SK-N-SH treated with all-trans-retinoic acid at 6 μM for 48 hours (cell line): Measurements from ENCODE around the gene RSPO4.

Source experiments
- ATAC-seq: fragments of 200-7000 bp; cut with Tn5 transposase; 3 replicates; pipeline ENCODE4 v1.9.1; 2020; ENCODE audit warnings: mild to moderate bottlenecking, moderate library complexity
- ARNTL ChIP-seq: fragments of 450-650 bp; formaldehyde crosslinking; IDR thresholded peaks from 2 replicates; pipeline ENCODE4 v1.5.0; 2020; ENCODE audit warnings: low read depth, mild to moderate bottlenecking, moderate library complexity, borderline replicate concordance
- BACH2 ChIP-seq: fragments of 250-450 bp; sonication (Bioruptor Pico); IDR thresholded peaks from 2 replicates; pipeline ENCODE4 v1.9.0; 2021; ENCODE audit warnings: mild to moderate bottlenecking, borderline replicate concordance
- CSDC2 ChIP-seq: fragments of 250-450 bp; sonication (Bioruptor Pico); IDR thresholded peaks from 2 replicates; pipeline ENCODE4 v1.5.0; 2020; ENCODE audit warnings: mild to moderate bottlenecking, moderate library complexity
- CSRNP3 ChIP-seq: fragments of 250-450 bp; sonication (Bioruptor Pico); IDR thresholded peaks from 2 replicates; pipeline ENCODE4 v1.5.1; 2021; ENCODE audit warnings: mild to moderate bottlenecking, moderate library complexity
- ESRRG ChIP-seq: fragments of 250-450 bp; sonication (Bioruptor Pico); IDR thresholded peaks from 2 replicates; pipeline ENCODE4 v1.6.1; 2021; ENCODE audit warnings: mild to moderate bottlenecking
- GLIS3 ChIP-seq: fragments of 250-450 bp; sonication (Bioruptor Pico); IDR thresholded peaks from 2 replicates; pipeline ENCODE4 v1.5.0; 2020; ENCODE audit warnings: mild to moderate bottlenecking, moderate library complexity
- ISL1 ChIP-seq: fragments of 250-450 bp; sonication (Bioruptor Pico); IDR thresholded peaks from 2 replicates; pipeline ENCODE4 v2.1.2; 2022; ENCODE audit warnings: mild to moderate bottlenecking, moderate library complexity
- OSR1 ChIP-seq: fragments of 250-450 bp; sonication (Bioruptor Pico); IDR thresholded peaks from 2 replicates; pipeline ENCODE4 v1.8.0; 2022; ENCODE audit warnings: moderate library complexity, mild to moderate bottlenecking, inconsistent platforms
- POU6F1 ChIP-seq: fragments of 250-450 bp; sonication (Bioruptor Pico); IDR thresholded peaks from 2 replicates; pipeline ENCODE4 v1.8.0; 2021; ENCODE audit warnings: low read depth, mild to moderate bottlenecking, moderate library complexity, borderline replicate concordance
- RARB ChIP-seq: fragments of 250-450 bp; sonication (Bioruptor Pico); IDR thresholded peaks from 2 replicates; pipeline ENCODE4 v1.8.0; 2021; ENCODE audit warnings: mild to moderate bottlenecking, moderate library complexity
- SNAI2 ChIP-seq: fragments of 250-450 bp; sonication (Bioruptor Pico); IDR thresholded peaks from 2 replicates; pipeline ENCODE4 v1.5.0; 2020; ENCODE audit warnings: mild to moderate bottlenecking, moderate library complexity
- TCF4 ChIP-seq: fragments of 250-450 bp; sonication (Bioruptor Pico); IDR thresholded peaks from 2 replicates; pipeline ENCODE4 v1.8.0; 2021; ENCODE audit warnings: mild to moderate bottlenecking, moderate library complexity, borderline replicate concordance
- TOX ChIP-seq: fragments of 250-450 bp; sonication (Bioruptor Pico); IDR thresholded peaks from 2 replicates; pipeline ENCODE4 v1.8.0; 2021; ENCODE audit warnings: mild to moderate bottlenecking, moderate library complexity, borderline replicate concordance
- TSHZ2 ChIP-seq: fragments of 250-450 bp; sonication (Bioruptor Pico); IDR thresholded peaks from 2 replicates; pipeline ENCODE4 v1.5.0; 2020; ENCODE audit warnings: mild to moderate bottlenecking, moderate library complexity
- ZC3H10 ChIP-seq: fragments of 250-450 bp; sonication (Bioruptor Pico); IDR thresholded peaks from 2 replicates; pipeline ENCODE4 v1.5.1; 2021; ENCODE audit warnings: mild to moderate bottlenecking, moderate library complexity
- ZFP3 ChIP-seq: fragments of 250-450 bp; sonication (Bioruptor Pico); IDR thresholded peaks from 2 replicates; pipeline ENCODE4 v1.5.0; 2020; ENCODE audit warnings: mild to moderate bottlenecking, moderate library complexity
- ZFP30 ChIP-seq: fragments of 450-650 bp; formaldehyde crosslinking; IDR thresholded peaks from 2 replicates; pipeline ENCODE4 v1.5.0; 2022; ENCODE audit warnings: mild to moderate bottlenecking, moderate library complexity
- ZNF565 ChIP-seq: fragments of 450-650 bp; formaldehyde crosslinking; conservative IDR thresholded peaks from 2 replicates; pipeline ENCODE4 v1.5.0; 2020; ENCODE audit warnings: low read depth, mild to moderate bottlenecking, moderate library complexity
- ZNF70 ChIP-seq: fragments of 450-650 bp; formaldehyde crosslinking; IDR thresholded peaks from 2 replicates; pipeline ENCODE4 v1.5.0; 2020; ENCODE audit warnings: mild to moderate bottlenecking, moderate library complexity
- ZNF8 ChIP-seq: fragments of 450-650 bp; formaldehyde crosslinking; IDR thresholded peaks from 2 replicates; pipeline ENCODE4 v1.5.0; 2020; ENCODE audit warnings: mild to moderate bottlenecking, moderate library complexity
- TF ChIP-seq, protein P1 (sequence below): fragments of 250-450 bp; sonication (Bioruptor Pico); IDR thresholded peaks from 2 replicates; pipeline ENCODE4 v1.8.0; 2020; ENCODE audit warnings: mild to moderate bottlenecking, moderate library complexity, borderline replicate concordance
- TF ChIP-seq, protein P2 (sequence below): fragments of 250-450 bp; sonication (Bioruptor Pico); IDR thresholded peaks from 2 replicates; pipeline ENCODE4 v1.5.1; 2020; ENCODE audit warnings: low read depth, mild to moderate bottlenecking, moderate library complexity

RSPO4 gene

GRCh38 chr20:997016-997415, 5.1 kb downstream of the RSPO4 start:
- ATAC-seq: no peak
- TF ChIP-seq BACH2 (CRISPR knock-in tag) (no peak), ESRRG (no peak), GLIS3 (CRISPR knock-in tag) (no peak), ZC3H10 (CRISPR knock-in tag) (no peak), RARB (CRISPR knock-in tag) (no peak), ZFP3 (CRISPR knock-in tag) (no peak), ARNTL (CRISPR knock-in tag) (no peak), TSHZ2 (no peak), SNAI2 (CRISPR knock-in tag) (no peak), TOX (CRISPR knock-in tag) (no peak), OSR1 (CRISPR knock-in tag) (no peak), POU6F1 (CRISPR knock-in tag) (no peak), ZFP30 (CRISPR knock-in tag) (no peak), ZNF8 (CRISPR knock-in tag) (no peak), TCF4 (CRISPR knock-in tag) (no peak), ISL1 (no peak)
- TF ChIP-seq, protein P1, sequence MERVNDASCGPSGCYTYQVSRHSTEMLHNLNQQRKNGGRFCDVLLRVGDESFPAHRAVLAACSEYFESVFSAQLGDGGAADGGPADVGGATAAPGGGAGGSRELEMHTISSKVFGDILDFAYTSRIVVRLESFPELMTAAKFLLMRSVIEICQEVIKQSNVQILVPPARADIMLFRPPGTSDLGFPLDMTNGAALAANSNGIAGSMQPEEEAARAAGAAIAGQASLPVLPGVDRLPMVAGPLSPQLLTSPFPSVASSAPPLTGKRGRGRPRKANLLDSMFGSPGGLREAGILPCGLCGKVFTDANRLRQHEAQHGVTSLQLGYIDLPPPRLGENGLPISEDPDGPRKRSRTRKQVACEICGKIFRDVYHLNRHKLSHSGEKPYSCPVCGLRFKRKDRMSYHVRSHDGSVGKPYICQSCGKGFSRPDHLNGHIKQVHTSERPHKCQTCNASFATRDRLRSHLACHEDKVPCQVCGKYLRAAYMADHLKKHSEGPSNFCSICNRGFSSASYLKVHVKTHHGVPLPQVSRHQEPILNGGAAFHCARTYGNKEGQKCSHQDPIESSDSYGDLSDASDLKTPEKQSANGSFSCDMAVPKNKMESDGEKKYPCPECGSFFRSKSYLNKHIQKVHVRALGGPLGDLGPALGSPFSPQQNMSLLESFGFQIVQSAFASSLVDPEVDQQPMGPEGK: no peak
- TF ChIP-seq, protein P2, sequence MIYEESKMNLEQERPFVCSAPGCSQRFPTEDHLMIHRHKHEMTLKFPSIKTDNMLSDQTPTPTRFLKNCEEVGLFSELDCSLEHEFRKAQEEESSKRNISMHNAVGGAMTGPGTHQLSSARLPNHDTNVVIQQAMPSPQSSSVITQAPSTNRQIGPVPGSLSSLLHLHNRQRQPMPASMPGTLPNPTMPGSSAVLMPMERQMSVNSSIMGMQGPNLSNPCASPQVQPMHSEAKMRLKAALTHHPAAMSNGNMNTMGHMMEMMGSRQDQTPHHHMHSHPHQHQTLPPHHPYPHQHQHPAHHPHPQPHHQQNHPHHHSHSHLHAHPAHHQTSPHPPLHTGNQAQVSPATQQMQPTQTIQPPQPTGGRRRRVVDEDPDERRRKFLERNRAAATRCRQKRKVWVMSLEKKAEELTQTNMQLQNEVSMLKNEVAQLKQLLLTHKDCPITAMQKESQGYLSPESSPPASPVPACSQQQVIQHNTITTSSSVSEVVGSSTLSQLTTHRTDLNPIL (CRISPR knock-in tag): no peak

GRCh38 chr20:995170-995569, 6.9 kb downstream of the RSPO4 start:
- TF ChIP-seq TOX (CRISPR knock-in tag): no peak
- no peak for TF ChIP-seq ZNF565
- no peak for TF ChIP-seq GLIS3 (CRISPR knock-in tag)
- no peak for TF ChIP-seq BACH2 (CRISPR knock-in tag)
- no peak for TF ChIP-seq ISL1
- no peak for TF ChIP-seq TSHZ2
- TF ChIP-seq CSDC2 (CRISPR knock-in tag): no peak
- TF ChIP-seq ESRRG: no peak
- no peak for ATAC-seq

- no peak for ATAC-seq
- no peak for TF ChIP-seq CSRNP3 (CRISPR knock-in tag)
- TF ChIP-seq ESRRG: no peak
- TF ChIP-seq TOX (CRISPR knock-in tag): no peak
- TF ChIP-seq ARNTL (CRISPR knock-in tag): no peak
- TF ChIP-seq, protein P2 (CRISPR knock-in tag): no peak
- no peak for TF ChIP-seq RARB (CRISPR knock-in tag)
- no peak for TF ChIP-seq ZNF70 (CRISPR knock-in tag)
- TF ChIP-seq ZNF565: no peak
- TF ChIP-seq ISL1: no peak
- no peak for TF ChIP-seq CSDC2 (CRISPR knock-in tag)
- TF ChIP-seq ZC3H10 (CRISPR knock-in tag): no peak
- TF ChIP-seq TCF4 (CRISPR knock-in tag): no peak
- no peak for TF ChIP-seq GLIS3 (CRISPR knock-in tag)
Observed at GRCh38 chr20:992801-993535, 9.1 kb downstream of the RSPO4 start.
